Stimulated activated CD8-positive, alpha-beta memory T cell treated with anti-CD3 and anti-CD28 coated beads, Interleukin-2, amount 100 ng/mL, for 48 hours (primary cell): ENCODE data around the gene SLC39A10.
A peak's percentile ranks its signal among the peaks of the same experiment; 100 is the strongest.
"Not testable (repeated sequence)": the region's sequence is repeated elsewhere in the genome, so short reads cannot be mapped to it uniquely, and the experiment has no call there.

Experiments
- DNase-seq, 2 donors: peaks; one replicate each; pipeline ENCODE4 v3.0.0-alpha.2; 2020; ENCODE audit warnings: low read depth in 2 of 2

The SLC39A10 gene

GRCh38 chr2:195646424-195646823 is 10.6 kb upstream of the SLC39A10 start:
- DNase-seq: no peak

- DNase-seq: no peak
Observed at GRCh38 chr2:195647302-195647701, 9.7 kb upstream of the SLC39A10 start.

- DNase-seq: not testable (repeated sequence)
Observed at GRCh38 chr2:195648370-195648769, 8.7 kb upstream of the SLC39A10 start.

GRCh38 chr2:195648787-195649186 is 8.2 kb upstream of the SLC39A10 start:
- no peak for DNase-seq

- no peak for DNase-seq
Observed at GRCh38 chr2:195649629-195650190, 7.3 kb upstream of the SLC39A10 start.

GRCh38 chr2:195651046-195651445 is 6.0 kb upstream of the SLC39A10 start:
- DNase-seq: no peak

- DNase-seq: no peak
Observed at GRCh38 chr2:195652911-195653310, 4.1 kb upstream of the SLC39A10 start.

- DNase-seq: no peak
Observed at GRCh38 chr2:195656161-195656858, 716 bp upstream of the SLC39A10 start.

- DNase-seq: peak; percentile 35 to 42
Observed at GRCh38 chr2:195657634-195658540, 861 bp downstream of the SLC39A10 start.

GRCh38 chr2:195658541-195658890 is 1.5 kb downstream of the SLC39A10 start:
- no peak for DNase-seq

- DNase-seq: no peak
Observed at GRCh38 chr2:195659114-195659513, 2.1 kb downstream of the SLC39A10 start.

- DNase-seq: peak; percentile 50 to 57
Observed at GRCh38 chr2:195659982-195660890, 3.2 kb downstream of the SLC39A10 start.

- DNase-seq: no peak
Observed at GRCh38 chr2:195662138-195662537, 5.1 kb downstream of the SLC39A10 start.

GRCh38 chr2:195663007-195663406 is 6.0 kb downstream of the SLC39A10 start:
- DNase-seq: no peak

GRCh38 chr2:195664528-195664927 is 7.5 kb downstream of the SLC39A10 start:
- DNase-seq: no peak

- not testable (repeated sequence) for DNase-seq
Observed at GRCh38 chr2:195665153-195665552, 8.1 kb downstream of the SLC39A10 start.

GRCh38 chr2:195666113-195666712 is 9.2 kb downstream of the SLC39A10 start:
- DNase-seq: no peak

GRCh38 chr2:195667974-195668373 is 10.9 kb downstream of the SLC39A10 start:
- no peak for DNase-seq

GRCh38 chr2:195670191-195670590 is 13.2 kb downstream of the SLC39A10 start:
- DNase-seq: no peak

GRCh38 chr2:195671563-195671962 is 14.5 kb downstream of the SLC39A10 start:
- DNase-seq: no peak

GRCh38 chr2:195672674-195673073 is 15.6 kb downstream of the SLC39A10 start:
- DNase-seq: no peak
